Upper lobe of right lung (tissue), 1 donor: ENCODE measurements around the gene ADGRG6. TPM values are rescaled to one million over a fixed set of nuclear protein-coding genes. Genes with fewer than 3 reads are reported as not detected.

Source experiments
- ATAC-seq: fragments of 200-7000 bp; cut with Tn5 transposase; one replicate; pipeline ENCODE4 v1.9.1; 2020; ENCODE audit warnings: mild to moderate bottlenecking, moderate library complexity
- DNase-seq: peaks from one replicate; pipeline ENCODE4 v3.0.0-alpha.2; 2020
- H3K27ac ChIP-seq: fragments of 200-600 bp; one replicate; pipeline ENCODE4 v1.8.0; 2022
- H3K27me3 ChIP-seq: fragments of 200-600 bp; one replicate; pipeline ENCODE4 v1.8.0; 2022; ENCODE audit warnings: mild to moderate bottlenecking
- H3K36me3 ChIP-seq: fragments of 200-600 bp; one replicate; pipeline ENCODE4 v1.8.0; 2022
- H3K4me1 ChIP-seq: fragments of 200-600 bp; one replicate; pipeline ENCODE4 v1.8.0; 2022
- H3K4me3 ChIP-seq: fragments of 200-600 bp; one replicate; pipeline ENCODE4 v1.8.0; 2022; ENCODE audit warnings: mild to moderate bottlenecking
- H3K9me3 ChIP-seq: fragments of 200-600 bp; one replicate; pipeline ENCODE4 v1.8.0; 2022
- intact Hi-C: fragments of 100-400 bp; cut with DNase I; formaldehyde crosslinking; loops from one replicate; pipeline ENCODE4 v1.11.0; 2022
- total RNA-seq: library from RNA; stranded (reverse); fragmentation: NEBNext Ultra II Directional; extraction: Animal tissue kit (Norgen Biotek cat#: 25700); gene quantifications from one replicate; pipeline ENCODE4 v1.2.1, GENCODE V29; 2021
- TF ChIP-seq, protein P1 (sequence below): fragments of 200-600 bp; IDR thresholded peaks from one replicate; pipeline ENCODE4 v1.8.0; 2022; ENCODE audit warnings: antibody characterized with exemption
- donor health status: DM: no; HTN: yes; CAD: no; lungs with severe emphysema.

ADGRG6 gene
- total RNA-seq, 1 donor from 2014 or later = 47.6 TPM

DNA sequence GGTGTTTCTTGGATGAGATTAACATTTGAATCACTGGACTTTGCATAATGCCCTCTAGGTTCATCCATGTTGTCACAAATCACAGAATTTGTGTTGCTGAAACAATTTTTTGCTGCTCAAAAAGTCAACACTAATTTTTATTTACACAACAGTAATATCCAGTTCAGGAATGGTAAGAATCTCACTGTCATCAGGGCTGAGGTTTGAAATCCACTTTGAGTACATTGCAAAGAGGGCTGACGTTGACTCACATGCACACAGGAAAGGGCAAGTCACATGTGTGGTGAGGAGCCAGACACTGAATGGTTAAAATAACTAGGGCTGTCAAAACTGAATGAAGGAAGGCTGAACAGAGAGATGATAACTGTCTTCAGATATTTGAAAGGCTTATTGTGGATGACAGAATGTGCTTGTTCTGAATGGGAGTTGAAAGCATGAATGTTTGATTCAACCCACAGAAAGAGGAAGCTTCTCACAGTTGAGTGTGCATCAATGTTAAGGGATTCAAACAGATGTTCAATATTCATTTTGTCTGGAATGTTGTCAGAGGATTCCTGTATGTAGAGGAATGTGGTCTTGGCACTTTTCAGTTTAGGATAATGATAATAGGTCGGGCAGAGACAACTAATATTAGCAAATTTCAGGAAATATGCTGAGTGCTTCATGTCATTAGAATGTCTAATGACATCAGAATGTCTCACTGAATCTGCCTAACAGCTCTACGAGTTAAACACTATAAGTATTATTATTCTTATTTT is 3.6 kb upstream of the ADGRG6 start:
- H3K4me1 ChIP-seq = no peaks in the 10 kb centered on the region
- intact Hi-C loops = no loop called here
- H3K27ac ChIP-seq = no peak overlapping the region
- DNase-seq (no peak), ATAC-seq (no peak)
- H3K9me3 ChIP-seq = no peaks in the 10 kb centered on the region
- H3K4me3 ChIP-seq = no peak overlapping the region
- no peaks in the 10 kb centered on the region for H3K27me3 ChIP-seq
- TF ChIP-seq, protein P1, sequence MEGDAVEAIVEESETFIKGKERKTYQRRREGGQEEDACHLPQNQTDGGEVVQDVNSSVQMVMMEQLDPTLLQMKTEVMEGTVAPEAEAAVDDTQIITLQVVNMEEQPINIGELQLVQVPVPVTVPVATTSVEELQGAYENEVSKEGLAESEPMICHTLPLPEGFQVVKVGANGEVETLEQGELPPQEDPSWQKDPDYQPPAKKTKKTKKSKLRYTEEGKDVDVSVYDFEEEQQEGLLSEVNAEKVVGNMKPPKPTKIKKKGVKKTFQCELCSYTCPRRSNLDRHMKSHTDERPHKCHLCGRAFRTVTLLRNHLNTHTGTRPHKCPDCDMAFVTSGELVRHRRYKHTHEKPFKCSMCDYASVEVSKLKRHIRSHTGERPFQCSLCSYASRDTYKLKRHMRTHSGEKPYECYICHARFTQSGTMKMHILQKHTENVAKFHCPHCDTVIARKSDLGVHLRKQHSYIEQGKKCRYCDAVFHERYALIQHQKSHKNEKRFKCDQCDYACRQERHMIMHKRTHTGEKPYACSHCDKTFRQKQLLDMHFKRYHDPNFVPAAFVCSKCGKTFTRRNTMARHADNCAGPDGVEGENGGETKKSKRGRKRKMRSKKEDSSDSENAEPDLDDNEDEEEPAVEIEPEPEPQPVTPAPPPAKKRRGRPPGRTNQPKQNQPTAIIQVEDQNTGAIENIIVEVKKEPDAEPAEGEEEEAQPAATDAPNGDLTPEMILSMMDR = no peak
- H3K36me3 ChIP-seq = no peaks in the 10 kb centered on the region

DNA sequence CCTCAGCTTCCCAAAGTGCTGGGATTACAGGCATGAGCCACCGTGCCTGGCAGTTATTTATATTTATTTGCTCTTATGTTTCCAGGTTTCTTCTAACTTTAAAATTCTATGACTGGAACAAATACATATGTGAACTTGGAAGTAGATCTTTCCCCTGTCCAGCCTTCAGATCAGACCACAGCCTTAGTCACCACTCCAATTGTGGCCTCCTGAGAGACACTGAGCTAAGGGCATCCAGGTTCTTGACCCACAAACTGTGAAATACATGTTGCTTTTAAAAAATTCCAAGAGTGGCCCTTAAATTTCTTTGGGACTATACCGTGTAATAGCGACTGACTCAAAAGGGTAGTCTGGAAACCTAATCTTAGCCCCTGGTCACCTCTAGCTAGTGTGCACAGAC is 1.5 kb upstream of the ADGRG6 start:
- DNase-seq = no peak
- ATAC-seq = no peak
- no peaks in the 10 kb centered on the region for H3K27me3 ChIP-seq
- TF ChIP-seq, protein P1 = no peak
- H3K4me3 ChIP-seq = no peak overlapping the region
- no peak overlapping the region for H3K27ac ChIP-seq
- H3K36me3 ChIP-seq = no peaks in the 10 kb centered on the region
- no peaks in the 10 kb centered on the region for H3K4me1 ChIP-seq
- intact Hi-C loops = no loop called here
- H3K9me3 ChIP-seq = no peaks in the 10 kb centered on the region

DNA sequence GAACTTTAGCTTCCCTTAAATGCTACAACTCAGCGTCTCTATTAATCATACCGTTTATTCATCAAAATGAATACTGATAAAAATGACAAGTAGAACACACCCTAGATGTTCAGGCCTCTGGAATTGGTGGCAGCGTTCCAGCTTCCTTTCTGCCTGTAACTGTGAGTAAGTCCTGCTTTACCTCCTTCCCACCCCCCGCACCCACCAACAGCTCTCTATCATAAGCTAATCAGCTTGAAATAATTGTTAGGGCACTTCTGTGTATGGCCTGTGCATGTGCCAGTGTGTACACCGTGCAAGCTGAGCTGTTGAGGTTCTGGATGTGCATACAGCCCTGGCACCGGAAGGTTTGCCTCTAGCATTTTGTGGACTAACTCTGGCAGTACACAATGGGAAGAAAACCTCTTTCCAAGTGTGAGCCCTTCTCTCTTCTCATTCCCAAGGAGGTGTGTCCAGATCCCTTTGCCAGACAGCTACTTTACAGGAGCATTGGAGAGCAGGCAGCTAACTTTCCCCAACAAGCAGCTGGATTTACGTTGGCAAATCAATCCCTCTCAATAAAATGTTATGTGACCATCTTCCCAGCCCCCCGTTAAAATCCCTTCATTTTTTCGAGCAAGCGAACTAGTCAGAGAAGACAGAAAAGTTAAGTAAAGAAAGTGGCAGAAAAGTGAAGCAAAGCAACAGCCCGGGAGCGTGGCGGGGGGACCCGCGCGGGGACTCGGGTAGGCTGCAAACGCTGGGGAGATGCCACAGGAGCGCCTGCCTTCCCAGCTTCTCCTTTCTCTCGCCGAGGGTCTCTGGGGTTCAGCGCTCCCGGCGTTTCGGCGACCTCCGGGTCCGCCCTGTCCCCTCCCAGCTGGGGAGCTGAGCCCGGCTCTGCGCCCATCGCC is 803 bp upstream of the ADGRG6 start:
- Histone ChIP-seq H3K4me3 (peak overlapping the region; percentile 68), H3K27me3 (no peaks in the 10 kb centered on the region), H3K27ac (peak overlapping the region; percentile 75), H3K9me3 (no peaks in the 10 kb centered on the region), H3K4me1 (no peaks in the 10 kb centered on the region), H3K36me3 (no peaks in the 10 kb centered on the region)
- peak; percentile 23 for ATAC-seq
- TF ChIP-seq, protein P1 = no peak
- intact Hi-C loops = no loop called here
- DNase-seq = peak; percentile 64

DNA sequence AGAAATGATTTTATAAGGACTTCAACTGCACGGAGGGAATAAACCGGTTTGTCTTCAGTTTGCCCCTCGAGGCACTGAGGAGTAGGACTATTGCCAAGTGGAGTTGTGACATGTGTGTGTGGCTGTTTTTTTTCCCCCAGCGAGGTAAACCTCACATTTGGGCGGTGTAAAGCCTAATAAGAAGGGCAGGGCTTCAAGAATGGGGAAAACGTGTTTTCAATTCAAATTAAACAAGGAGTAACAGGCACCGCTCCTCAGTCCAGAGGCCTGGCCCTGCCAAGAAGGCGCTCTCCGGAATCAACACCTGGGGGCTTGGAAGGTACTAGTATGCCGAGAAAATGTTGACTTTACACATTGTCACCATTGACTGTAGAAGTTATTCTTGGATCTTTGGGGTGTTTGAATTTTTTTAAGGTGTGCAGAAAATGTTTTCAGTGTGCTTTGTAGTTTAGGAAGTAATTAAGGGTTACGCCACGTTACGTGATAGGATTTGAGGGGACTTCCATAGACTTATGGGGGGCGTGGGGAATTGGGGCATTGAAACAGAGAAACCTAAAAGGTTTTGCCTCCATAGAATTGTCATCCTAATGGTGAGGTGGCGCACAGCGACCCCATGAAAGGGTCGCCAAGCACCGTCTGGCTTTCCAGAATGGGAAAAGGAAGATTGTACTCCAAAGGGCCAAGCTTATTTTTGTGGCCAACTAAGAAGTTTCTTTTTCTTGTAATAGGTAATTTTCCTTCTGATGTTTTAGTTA is 791 bp downstream of the ADGRG6 start:
- Histone ChIP-seq H3K4me3 (peak overlapping the region; percentile 68), H3K9me3 (no peaks in the 10 kb centered on the region), H3K27me3 (no peaks in the 10 kb centered on the region), H3K4me1 (no peaks in the 10 kb centered on the region), H3K27ac (peak overlapping the region; percentile 75), H3K36me3 (no peaks in the 10 kb centered on the region)
- intact Hi-C loops = no loop called here
- ATAC-seq (peak; percentile 12), DNase-seq (no peak)
- TF ChIP-seq, protein P1 = no peak

DNA sequence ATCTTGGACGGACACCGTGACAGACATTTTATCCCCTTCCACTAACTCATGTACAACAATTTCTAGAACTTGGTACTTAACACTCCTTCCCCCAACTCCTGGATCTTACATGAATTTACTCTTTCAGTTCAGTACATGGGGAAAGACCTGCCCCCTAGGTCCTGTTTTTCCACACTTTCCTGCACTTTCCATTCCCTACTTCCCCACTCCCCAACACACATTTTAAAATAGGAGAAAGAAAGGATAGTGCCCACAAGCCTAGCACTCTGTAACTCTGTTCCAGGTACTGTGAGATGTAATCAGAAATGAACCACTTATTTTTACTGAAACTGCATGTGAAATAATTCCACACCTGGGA is 1.3 kb downstream of the ADGRG6 start:
- H3K9me3 ChIP-seq = no peaks in the 10 kb centered on the region
- DNase-seq (no peak), ATAC-seq (no peak)
- H3K36me3 ChIP-seq = no peaks in the 10 kb centered on the region
- no peaks in the 10 kb centered on the region for H3K27me3 ChIP-seq
- H3K4me3 ChIP-seq = peak overlapping the region; percentile 68
- no peaks in the 10 kb centered on the region for H3K4me1 ChIP-seq
- peak overlapping the region; percentile 18 for H3K27ac ChIP-seq
- intact Hi-C loops = no loop called here
- TF ChIP-seq, protein P1 = no peak
